Neutrophil (primary cell): Measurements from ENCODE around the gene CREB3.

Experiments used
- H3K27ac ChIP-seq: fragments of 200-600 bp; sonication (generic); 2 replicates; pipeline ENCODE4 v1.5.1; 2016; ENCODE audit warnings: mild to moderate bottlenecking, moderate library complexity
- H3K27me3 ChIP-seq: fragments of 200-600 bp; sonication (generic); 2 replicates; pipeline ENCODE4 v1.6.0; 2016; ENCODE audit warnings: mild to moderate bottlenecking
- H3K36me3 ChIP-seq: fragments of 200-600 bp; sonication (generic); 2 replicates; pipeline ENCODE4 v1.5.1; 2017
- H3K4me1 ChIP-seq, 2 experiments: fragments of 200-600 bp in 1 of 2; sonication (generic) in 1 of 2; 1 replicate in 1 of 2; 2 replicates in 1 of 2; pipeline versions ENCODE4 v1.5.1 to v1.6.1; 2013 to 2016; ENCODE audit warnings: low read depth in 1 of 2, low read length in 1 of 2, mild to moderate bottlenecking in 1 of 2, moderate library complexity in 1 of 2; ENCODE audit not compliant: control insufficient read depth in 1 of 2, insufficient read depth in 1 of 2
- H3K4me3 ChIP-seq, 2 experiments: fragments of 200-600 bp in 1 of 2; sonication (generic) in 1 of 2; 1 replicate in 1 of 2; 2 replicates in 1 of 2; pipeline ENCODE4 v1.5.1; 2013 to 2016; ENCODE audit warnings: low read depth in 1 of 2, low read length in 1 of 2, mild to moderate bottlenecking in 1 of 2, moderate library complexity in 1 of 2
- H3K9me3 ChIP-seq: fragments of 200-600 bp; sonication (generic); 2 replicates; pipeline ENCODE4 v1.5.1; 2016
- TF ChIP-seq, protein P1 (sequence below): fragments of 200-600 bp; sonication (generic); IDR thresholded peaks from 2 replicates; pipeline ENCODE4 v1.5.1; 2016; ENCODE audit warnings: antibody characterized with exemption

The CREB3 gene

GRCh38 chr9:35687306-35687705 is 45.2 kb upstream of the CREB3 start:
- TF ChIP-seq, protein P1, sequence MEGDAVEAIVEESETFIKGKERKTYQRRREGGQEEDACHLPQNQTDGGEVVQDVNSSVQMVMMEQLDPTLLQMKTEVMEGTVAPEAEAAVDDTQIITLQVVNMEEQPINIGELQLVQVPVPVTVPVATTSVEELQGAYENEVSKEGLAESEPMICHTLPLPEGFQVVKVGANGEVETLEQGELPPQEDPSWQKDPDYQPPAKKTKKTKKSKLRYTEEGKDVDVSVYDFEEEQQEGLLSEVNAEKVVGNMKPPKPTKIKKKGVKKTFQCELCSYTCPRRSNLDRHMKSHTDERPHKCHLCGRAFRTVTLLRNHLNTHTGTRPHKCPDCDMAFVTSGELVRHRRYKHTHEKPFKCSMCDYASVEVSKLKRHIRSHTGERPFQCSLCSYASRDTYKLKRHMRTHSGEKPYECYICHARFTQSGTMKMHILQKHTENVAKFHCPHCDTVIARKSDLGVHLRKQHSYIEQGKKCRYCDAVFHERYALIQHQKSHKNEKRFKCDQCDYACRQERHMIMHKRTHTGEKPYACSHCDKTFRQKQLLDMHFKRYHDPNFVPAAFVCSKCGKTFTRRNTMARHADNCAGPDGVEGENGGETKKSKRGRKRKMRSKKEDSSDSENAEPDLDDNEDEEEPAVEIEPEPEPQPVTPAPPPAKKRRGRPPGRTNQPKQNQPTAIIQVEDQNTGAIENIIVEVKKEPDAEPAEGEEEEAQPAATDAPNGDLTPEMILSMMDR: no peak
- Histone ChIP-seq H3K27me3 (peaks cover 27% of the 10 kb centered on the region), H3K4me1 (peaks cover 10 to 16% of the 10 kb centered on the region in 2 experiments), H3K4me3 (no peak overlapping the region), H3K36me3 (no peaks in the 10 kb centered on the region), H3K9me3 (no peaks in the 10 kb centered on the region), H3K27ac (no peak overlapping the region)

DNA sequence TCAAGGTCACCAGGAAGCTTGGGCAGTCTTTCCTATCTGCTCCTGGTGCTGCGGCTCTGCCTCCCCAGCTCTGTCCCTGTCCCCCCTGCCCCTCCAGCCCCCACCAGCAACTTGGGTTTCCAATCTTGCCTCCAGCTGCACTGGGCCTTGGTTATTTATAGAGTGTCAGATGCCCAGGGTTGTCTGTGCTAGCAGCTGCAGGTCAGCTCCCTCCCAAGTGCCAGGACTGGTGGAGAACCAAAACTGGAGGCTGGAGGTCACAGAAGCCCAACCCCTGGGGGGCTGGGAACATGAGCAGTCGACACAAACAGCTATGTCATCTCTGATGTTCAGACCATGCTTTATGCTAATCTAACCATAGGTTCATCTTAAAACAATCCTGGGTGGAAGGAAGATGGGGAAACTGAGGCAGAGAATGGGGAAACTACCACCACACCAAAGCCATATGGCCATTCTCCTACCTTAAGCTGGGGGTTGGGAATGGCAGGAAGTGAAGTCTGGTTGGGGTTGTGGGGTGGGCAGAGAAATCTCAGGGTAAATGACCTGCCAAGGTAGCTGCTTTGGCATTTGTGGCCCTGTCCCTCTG is 44.4 kb upstream of the CREB3 start:
- no peak overlapping the region for H3K4me3 ChIP-seq
- no peaks in the 10 kb centered on the region for H3K9me3 ChIP-seq
- H3K36me3 ChIP-seq: no peaks in the 10 kb centered on the region
- peaks cover 10 to 16% of the 10 kb centered on the region in 2 experiments for H3K4me1 ChIP-seq
- H3K27ac ChIP-seq: no peak overlapping the region
- peaks cover 27% of the 10 kb centered on the region for H3K27me3 ChIP-seq
- TF ChIP-seq, protein P1: no peak

- Histone ChIP-seq H3K27ac (no peak overlapping the region), H3K4me1 (peaks cover 10 to 16% of the 10 kb centered on the region in 2 experiments), H3K9me3 (no peaks in the 10 kb centered on the region), H3K36me3 (no peaks in the 10 kb centered on the region), H3K4me3 (no peak overlapping the region), H3K27me3 (peaks cover 27% of the 10 kb centered on the region)
- TF ChIP-seq, protein P1: no peak
Measured at GRCh38 chr9:35688558-35689541, 43.6 kb upstream of the CREB3 start.

- Histone ChIP-seq H3K36me3 (no peaks in the 10 kb centered on the region), H3K9me3 (no peaks in the 10 kb centered on the region), H3K4me1 (peaks cover 10 to 16% of the 10 kb centered on the region in 2 experiments), H3K4me3 (peak within 1 kb of the TSS; percentile 67 to 92), H3K27me3 (peaks cover 27% of the 10 kb centered on the region), H3K27ac (peak within 1 kb of the TSS; percentile 51)
- TF ChIP-seq, protein P1: no peak
Measured at GRCh38 chr9:35689542-35690293, 42.7 kb upstream of the CREB3 start, which contains the start of gene TPM2. TPM2 (minus strand) TSS chr9:35689925; CDS start chr9:35689817, 108 bp downstream.

DNA sequence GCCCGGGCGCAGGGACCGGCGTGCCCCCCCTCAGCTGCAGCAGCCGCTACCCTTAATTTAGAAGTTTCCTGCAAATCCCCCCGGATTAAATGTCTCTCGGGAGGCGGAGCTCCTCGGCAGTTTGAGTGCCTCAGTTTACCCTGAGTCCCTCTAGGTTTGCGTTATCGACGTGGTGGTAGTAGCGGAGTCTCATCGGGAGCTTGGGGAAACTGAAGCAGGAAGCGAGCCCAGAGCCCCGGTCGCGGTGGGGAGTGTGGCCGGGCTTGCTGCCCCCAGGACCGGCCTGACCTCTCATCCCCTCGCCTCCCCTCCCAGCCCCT is 42.2 kb upstream of the CREB3 start:
- Histone ChIP-seq H3K36me3 (peaks cover 4% of the 10 kb centered on the region), H3K27ac (peak overlapping the region; percentile 51), H3K4me3 (peak overlapping the region; percentile 67 to 92), H3K4me1 (peaks cover 10 to 16% of the 10 kb centered on the region in 2 experiments), H3K9me3 (no peaks in the 10 kb centered on the region), H3K27me3 (peaks cover 27% of the 10 kb centered on the region)
- TF ChIP-seq, protein P1: no peak
